ENCODE results near the gene SLA2. TPM values are rescaled to one million over a fixed set of nuclear protein-coding genes. Genes with fewer than 3 reads are reported as not detected.
"Not testable (repeated sequence)": the region's sequence is repeated elsewhere in the genome, so short reads cannot be mapped to it uniquely, and the experiment has no call there.

SLA2 gene
- polyA plus RNA-seq, 4 donors, result 0.24 to 0.72 (median 0.32) TPM

DNA sequence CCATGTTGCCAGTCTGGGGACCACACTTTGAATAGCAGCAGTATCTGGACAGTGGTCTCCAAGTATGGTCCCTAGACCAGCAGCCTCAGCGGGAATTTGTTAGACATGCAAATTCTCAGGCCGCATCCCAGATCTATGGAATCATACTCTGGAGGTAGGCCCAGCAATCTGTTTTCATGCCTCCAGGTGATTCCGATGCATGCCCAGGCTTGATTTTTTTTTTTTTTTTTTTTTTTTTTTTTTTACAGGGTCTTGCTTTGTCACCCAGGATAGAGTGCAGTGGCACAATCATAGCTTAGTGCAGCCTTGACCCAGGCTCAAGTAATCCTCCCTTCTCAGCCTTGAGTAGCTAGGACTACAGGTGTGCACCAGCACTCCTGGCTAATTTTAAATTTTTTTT is 682 bp upstream of the SLA2 start:
- no peak for DNase-seq (ENCODE audit: low read depth in 4 of 4, low spot score in 3 of 4)

DNA sequence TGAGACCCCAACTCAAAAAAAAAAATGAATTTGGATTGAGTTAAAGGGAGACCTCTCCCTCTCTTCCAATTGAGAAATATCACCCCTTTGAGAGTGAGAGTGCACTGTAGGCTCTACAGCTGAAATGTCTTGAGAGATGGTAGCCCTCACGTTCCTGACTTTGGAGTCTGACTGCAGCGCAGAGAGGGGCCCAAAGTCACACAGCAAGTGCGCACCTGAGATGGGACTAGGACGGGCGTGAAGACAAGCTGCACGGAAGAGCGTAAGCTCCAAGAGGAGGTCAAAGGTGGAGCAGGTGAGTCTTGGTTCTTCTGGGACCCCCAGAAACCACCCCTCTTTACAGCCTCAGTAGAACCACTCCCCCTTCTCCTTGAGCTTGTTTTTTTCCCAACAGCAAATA is 643 bp downstream of the SLA2 start:
- no peak for DNase-seq (ENCODE audit: low read depth in 4 of 4, low spot score in 3 of 4)

DNA sequence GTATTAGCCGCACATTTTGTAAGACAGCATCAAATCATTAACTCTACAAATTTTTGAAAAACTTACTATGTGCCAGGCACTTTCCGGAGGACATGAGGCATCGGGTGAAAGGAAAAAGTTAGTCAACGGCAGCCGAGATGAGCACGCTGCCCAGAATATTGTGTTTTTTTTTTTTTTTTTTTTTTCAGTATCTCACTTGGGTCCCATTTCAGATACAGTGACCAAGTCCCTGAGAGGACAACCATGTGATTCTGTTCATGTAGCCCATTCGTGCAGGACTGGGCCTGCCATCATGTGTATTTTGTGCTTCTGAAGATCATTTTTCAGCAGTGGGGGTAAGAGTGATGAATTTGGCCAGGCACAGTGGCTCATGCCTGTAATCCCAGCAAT is 1.3 kb downstream of the SLA2 start:
- DNase-seq (ENCODE audit: low read depth in 4 of 4, low spot score in 3 of 4), result no peak

DNA sequence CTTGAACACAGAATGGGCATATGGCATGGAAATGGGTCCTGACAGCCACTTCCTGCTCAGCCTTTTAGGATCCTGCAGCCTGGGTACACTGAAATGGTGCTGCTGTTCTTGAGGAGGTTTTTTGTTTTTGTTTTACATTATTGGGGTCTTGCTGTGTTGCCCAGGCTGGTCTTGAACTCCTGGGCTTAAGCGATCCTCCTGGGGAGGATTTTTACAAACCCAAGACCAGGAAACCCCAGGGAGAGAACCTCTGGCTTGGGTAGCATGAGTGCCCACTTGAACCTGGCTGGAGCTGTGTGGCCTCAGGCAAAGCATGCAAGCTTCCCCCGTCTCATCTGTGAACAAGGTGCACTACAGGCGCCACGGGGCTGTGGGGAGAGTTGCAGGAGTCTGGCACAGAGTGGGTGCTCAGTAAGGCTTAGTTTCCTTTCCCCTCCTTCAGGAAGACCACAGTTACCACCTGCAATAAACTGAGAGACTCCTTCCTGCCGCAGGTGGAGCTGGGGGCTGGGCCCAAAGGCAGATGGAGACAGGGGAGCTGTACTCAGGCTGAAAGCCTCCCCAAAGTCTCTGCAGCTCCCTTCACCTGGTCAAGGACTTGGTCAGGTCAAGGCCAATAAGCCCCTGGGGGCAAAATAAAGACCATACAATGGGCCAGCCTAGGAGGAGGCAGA is 1.8 kb downstream of the SLA2 start:
- no peak for DNase-seq (ENCODE audit: low read depth in 4 of 4, low spot score in 3 of 4)

DNA sequence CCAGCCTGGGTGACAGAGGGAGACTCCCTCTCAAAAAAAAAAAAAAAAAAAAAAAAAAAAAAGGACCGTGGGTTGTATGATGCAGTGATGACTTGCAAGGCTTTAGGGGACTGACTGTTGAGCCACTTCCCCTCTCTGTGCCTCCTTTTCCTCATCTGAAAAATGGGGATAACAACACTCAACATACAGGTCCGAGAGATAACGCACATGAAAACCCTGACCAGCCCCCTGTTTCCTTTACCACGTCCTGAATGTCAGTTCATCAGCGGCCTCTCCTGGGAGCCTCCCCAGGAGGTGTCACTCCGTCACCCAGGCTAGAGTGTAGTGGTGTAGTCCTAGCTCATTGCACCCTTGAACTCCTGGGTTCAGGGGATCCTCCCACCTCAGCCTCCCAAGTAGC is 3.9 kb downstream of the SLA2 start:
- no peak for DNase-seq (ENCODE audit: low read depth in 4 of 4, low spot score in 3 of 4)

DNA sequence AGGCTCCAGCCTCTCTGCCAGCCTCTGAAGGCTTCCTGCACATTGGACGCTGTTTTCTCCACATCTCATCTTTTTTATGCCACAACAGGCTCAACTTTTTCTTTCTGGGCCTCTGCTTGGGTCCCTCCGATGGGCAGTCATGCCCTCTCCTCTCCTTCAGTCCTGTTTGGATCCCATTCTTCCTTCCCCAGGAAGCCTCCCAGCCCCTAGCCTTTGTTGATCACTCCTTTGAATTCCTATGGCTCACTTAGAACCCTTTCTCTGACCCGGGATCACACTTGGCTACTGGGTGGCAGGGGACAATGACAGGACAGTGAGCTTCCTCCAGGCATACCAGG is 4.5 kb downstream of the SLA2 start:
- DNase-seq (ENCODE audit: low read depth in 4 of 4, low spot score in 3 of 4), result no peak

DNA sequence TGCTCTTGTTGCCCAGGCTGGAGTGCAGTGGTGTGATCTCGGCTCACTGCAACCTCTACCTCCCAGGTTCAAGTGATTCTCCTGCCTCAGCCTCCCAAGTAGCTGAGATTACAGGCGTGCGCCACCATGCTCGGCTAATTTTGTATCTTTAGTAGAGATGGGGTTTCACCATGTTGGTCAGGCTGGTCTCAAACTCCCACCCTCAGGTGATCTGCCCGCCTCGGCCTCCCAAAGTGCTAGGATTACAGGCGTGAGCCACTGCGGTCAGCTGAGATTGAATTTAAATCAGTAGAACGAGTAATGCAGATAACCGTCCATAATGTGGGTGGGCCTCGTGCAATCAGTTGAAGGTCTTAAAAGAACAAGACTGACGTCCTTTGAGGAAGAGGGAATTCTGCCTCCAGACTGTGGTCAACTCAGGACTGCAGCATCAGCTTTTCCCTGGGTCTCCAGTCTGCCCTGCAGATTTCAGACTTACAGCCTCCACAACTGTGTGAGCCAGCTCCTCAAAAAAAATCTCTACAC is 7.1 kb downstream of the SLA2 start:
- not testable (repeated sequence) for DNase-seq (ENCODE audit: low read depth in 4 of 4, low spot score in 3 of 4)

DNA sequence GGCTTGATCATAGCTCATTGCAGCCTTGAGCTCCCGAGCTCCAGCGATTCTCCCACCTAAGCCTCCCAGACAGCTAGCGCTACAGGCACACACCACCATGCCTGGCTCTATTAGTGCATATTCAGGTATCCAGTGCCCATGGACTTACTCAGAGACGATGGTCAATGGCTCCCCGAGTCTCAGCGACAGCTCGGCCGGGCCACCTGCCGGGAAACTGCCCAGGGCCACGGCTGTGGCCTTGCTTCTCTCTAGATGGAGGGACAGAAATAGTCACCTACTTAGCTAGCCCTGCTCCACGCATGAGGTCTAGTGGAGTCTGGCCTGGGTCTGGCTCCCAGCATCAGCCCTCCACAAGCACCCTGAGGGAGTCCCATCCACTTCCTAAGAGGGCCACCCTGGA is 11.7 kb downstream of the SLA2 start:
- DNase-seq (ENCODE audit: low read depth in 4 of 4, low spot score in 3 of 4), result no peak

DNA sequence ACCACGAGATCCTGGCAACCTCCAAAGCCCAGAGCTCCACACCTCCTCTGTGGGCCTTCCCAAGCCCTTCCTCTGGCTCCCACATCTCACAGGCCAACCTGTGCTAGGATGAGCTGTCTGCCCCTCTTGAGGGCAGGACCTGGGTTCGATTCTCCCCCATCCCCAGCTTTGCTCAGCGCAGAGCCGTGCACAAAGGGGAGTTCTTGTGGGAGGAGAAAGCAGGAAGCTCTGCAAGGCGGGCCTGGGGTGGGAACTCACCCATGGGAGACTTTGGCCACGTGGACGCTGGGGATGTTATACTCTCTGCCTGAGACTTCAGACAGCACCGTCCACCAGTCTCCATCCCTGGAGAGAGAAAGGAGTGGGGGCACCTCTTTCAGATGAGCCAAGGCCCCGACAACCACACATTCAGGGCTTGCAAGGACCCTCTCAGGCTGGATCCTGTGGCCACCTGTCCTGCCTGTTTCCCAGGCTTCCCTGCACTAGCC is 12.7 kb downstream of the SLA2 start:
- no peak for DNase-seq (ENCODE audit: low read depth in 4 of 4, low spot score in 3 of 4)

DNA sequence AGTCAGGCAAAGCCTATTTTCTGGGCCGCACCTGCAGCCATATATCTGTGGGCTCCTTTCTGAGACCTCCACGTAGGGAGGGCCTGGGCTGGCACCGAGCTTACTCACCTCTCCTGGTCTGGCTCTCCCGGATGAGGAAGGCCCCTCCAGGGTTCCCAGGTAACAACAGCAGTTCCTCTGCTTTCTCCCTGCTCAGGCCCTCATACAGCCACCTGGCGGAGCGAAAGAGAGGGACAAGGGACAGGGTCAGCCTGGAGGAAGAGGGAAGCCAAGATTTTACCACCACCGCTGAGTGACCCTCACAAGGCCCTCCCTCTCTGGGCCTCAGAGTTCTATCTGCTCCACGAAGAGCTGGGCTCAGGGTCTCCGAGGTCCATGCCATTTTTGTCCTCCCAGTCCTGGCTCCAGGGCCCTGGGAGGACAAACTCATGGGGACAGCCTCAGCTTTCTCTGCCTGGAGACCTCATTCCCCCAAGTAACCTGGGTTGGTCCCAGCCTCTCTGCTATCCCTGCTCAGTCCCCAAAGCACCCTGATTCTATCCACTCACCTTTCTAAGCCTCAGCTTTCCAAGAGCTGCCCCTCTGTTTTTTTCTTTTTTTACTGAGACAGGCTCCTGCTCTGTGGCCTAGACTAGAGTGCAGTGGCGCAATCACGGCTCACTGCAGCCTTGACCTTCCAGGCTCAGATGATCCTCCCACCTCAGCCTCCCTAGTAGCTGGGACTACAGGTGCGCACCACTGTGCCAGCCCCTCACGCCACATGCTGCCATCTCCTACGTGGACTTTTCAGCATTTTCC is 13.3 kb downstream of the SLA2 start:
- DNase-seq (ENCODE audit: low read depth in 4 of 4, low spot score in 3 of 4), result no peak

DNA sequence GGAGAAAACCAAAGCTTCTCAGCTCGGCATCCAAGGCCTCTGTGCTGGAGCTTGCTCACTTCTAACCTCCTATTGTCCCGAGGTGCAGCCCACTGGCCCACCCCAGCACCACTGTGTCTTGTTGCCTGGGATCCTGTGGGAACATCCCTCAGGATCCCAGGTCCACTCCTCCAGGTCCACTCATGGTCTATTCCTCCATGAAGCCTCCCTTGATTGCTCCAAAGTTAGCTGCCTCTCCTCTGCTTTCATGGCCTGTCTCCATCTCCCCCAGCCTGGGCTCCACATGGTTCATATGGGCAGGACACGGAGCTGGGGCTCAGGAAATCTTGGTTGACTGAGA is 13.9 kb downstream of the SLA2 start:
- DNase-seq (ENCODE audit: low read depth in 4 of 4, low spot score in 3 of 4), result no peak

DNA sequence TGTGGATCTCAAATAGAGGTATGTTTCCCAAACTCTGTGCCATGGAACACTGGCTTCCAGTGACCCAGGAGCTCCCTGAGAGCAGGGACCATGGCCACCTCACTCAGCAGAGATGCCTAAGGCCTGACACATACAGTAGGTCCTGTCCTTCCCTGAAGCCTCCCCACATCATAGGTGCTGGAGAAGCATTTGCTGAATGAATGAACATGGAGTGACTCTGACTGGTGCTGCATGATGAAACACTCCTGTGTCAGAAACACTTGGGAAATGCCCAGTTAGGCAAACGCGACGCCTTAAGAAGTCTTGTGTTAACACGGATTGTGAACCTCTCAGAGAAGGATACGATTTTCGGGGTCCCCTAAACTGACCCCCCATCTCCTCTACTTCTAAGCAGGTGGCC is 14.3 kb downstream of the SLA2 start:
- DNase-seq (ENCODE audit: low read depth in 4 of 4, low spot score in 3 of 4), result no peak

DNA sequence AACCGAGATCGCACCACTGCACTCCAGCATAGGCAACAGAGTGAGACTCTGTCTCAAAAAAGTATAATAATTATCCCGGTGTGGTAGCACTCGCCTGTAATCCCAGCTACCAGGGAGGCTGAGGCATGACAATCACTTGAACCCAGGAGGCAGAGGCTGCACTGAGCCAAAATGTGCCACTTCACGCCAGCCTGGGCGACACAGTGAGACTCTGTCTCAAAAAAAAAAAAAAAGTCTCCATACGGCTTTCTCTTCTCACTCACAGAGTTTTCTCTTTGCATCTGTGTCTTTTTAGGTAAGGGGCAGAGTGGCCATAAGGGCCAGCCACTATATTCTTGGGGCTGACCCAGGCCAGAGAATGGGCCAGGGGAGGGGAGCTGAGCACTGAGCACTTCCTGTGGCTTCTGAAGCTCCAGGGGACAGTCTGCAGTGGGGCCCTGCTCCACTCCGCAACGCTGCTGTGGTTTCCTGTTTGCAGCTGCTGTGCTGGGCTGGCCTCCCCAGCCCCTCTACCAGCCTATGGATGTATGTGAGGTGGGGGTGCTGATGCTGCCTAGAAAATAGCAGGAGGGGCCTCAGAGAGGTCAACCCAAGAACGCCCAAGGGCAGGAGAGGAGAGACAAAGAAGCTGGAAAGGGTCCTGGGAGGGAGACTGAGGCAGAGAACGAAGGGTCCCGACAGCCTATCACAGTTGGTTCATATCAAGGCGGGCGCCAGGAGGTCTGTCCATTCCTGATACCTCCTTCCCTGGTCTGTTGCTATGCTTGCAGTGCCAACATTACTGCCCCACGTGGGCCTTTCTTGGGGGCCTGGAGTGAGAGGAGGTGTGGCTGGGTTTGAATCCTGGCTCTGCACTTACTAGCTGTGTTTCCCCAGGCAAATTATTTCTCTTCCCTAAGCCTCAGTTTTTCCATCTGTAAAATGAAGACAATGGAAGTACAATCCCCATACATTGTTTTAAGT is 16.0 kb downstream of the SLA2 start:
- no peak for DNase-seq (ENCODE audit: low read depth in 4 of 4, low spot score in 3 of 4)

DNA sequence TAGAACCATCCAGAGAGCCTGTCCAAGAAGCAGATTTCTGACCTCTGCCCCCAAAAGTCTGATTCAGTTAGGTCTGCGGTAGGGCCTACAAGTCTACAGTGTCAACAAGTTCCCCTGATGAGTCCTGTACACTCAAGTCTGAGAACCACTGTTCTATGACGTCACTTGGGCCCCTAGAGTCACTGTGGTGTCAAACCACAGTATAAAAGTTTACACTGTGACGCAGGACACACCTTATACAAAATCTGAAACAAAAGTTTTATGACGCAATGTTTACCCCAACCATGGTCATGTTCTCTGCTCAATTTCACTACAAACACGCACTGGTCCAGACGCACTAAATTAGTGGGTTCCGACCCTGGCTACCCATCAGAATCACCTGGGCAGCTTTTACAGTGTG is 17.9 kb downstream of the SLA2 start:
- DNase-seq (ENCODE audit: low read depth in 4 of 4, low spot score in 3 of 4), result no peak

DNA sequence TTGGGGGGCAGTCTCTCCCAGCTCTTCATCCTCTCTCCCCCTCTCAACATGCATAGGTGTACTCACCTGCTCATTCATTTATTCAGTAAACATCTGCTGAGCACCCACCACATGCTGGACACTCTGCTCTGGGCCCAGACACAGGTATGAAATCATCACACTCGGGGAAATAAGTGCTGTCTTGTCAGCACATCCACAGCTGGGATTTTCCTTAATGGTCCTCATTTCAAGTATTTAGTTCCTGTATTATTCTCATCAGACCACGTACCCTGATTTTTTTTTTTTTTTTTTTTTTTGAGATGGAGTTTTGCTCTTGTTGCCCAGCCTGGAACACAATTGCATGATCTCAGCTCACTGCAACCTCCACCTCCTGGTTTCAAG is 21.1 kb downstream of the SLA2 start:
- DNase-seq (ENCODE audit: low read depth in 4 of 4, low spot score in 3 of 4), result no peak

DNA sequence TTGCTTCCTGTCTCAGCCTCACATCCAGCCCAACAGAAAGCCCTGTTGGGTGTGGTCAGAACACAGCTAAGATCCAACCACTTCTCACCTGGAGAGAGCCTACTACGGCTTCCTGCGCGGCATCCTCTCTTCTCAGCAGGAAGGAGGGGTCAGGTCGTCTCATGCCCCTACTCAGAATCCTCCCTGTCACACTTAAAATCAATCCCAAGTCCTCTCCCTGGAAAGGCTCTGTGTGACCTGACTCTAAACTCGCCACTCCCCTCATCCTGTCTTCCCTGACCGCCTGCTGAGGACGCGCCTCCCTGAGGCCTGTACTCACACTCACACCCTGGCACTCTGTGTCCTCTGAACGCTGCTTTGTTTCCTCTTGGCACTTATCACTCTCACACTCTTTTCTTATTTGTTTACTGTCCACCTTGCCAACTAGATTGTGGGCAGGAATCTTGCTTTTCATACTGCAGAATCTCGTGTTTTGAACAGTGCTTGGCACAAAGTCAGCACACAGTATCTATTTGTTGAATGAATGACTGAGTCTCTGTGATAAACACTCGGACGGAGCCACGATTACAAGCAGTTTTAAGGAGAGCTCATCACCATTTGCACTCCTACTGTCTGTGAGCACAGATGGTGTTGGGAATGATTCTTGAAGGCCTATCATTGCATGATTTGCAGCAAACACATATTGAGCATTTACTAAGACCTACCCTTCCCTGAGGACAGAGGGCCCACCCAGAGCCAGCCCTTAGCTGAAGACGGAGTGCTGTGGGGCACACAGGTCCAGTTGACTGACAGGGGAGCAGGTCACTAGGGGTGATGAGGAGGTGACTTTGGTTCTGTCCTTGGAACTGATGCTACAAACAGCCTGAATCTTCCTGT is 21.7 kb downstream of the SLA2 start:
- no peak for DNase-seq (ENCODE audit: low read depth in 4 of 4, low spot score in 3 of 4)

DNA sequence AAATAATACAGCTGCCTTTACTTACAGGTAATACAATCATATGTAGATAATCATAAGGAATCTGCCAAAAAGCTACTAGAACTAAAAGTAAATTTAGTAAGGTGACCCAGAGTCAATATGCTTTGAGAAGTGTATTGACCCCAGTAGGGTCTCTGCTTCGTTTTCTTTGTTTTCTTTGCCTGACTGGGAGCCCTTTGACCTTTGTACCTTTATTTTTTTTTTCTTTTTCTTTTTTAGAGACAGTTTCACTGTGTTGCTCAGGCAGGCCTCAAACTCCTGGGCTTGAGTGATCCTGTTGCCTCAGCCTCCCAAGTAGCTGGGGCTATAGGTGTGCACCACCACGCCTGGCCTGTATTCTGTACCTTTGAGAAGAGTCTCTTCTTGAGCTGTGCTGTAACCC is 22.6 kb downstream of the SLA2 start:
- DNase-seq (ENCODE audit: low read depth in 4 of 4, low spot score in 3 of 4), result no peak

DNA sequence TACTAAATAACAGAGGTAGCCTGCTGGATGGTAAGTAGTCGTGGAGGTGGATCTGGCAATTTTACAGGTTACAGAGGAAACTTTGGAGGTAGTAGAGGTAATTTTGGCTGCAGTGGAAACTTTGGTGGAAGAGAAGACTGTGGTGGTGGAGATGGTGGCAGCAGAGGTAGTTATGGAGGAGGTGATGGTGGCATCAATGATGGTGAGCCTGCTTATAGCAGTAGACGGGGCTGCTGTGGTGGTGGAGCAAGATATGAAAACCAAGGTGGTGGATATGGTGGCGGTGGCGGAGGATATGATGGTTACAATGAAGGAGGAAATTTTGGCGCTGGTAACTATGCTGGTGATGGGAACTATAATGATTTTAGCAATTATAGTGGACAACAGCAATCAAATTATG is 25.1 kb downstream of the SLA2 start:
- DNase-seq (ENCODE audit: low read depth in 4 of 4, low spot score in 3 of 4), result no peak

DNA sequence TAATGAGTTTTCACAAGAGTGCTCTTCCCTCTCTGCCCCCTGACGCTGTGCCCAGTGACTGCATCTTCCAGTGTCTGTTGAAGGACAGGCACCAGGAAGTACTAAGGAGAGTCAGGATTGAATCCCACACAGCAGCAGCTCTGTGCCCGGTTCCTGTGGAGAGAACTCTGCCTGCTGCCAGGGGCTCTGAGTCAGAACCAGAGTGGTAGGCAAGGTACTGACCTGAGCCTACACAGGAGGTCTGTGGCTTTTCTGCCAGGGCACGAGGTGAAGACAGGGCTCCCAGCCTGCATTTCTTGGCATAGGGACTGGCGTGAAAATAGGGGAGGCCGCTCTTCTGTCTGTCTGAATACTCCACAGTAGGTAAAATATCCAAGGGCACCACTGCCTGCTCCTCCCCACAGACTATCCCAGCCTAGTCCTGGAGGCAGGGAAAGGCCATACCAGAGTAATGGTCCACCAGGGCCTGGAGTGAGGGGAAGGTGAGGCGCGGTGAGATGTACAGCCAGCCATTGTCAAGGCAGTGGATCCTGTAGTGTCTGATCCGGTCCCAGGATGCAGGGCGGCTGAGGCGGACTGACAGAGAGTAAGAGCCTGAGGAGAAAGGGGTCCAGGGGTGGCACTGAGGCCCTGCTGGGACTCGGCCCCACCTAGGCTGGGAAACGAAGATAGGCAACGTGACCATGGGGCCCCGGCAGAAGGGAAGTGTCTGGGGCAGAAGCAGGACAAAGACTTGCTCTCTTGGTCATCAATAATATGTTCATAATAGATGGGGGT is 31.0 kb downstream of the SLA2 start:
- DNase-seq (ENCODE audit: low read depth in 4 of 4, low spot score in 3 of 4), result no peak

Data from left renal pelvis (tissue), 4 donors.